AG04450 (cell line): ENCODE measurements around the gene MBD3L5. TPM values are rescaled to one million over a fixed set of nuclear protein-coding genes. Genes with fewer than 3 reads are reported as not detected.

ENCODE experiments used
- CTCF ChIA-PET: fragments of 300-600, 350-600 bp; formaldehyde crosslinking; extraction: SDS; loops from one replicate; lab custom pipeline; 2022; ENCODE audit warnings: antibody characterized with exemption, inconsistent platforms; lab: Charles Lee
- POLR2A ChIA-PET: fragments of 350-600 bp; formaldehyde crosslinking; extraction: SDS; loops from one replicate; lab custom pipeline; 2021; ENCODE audit warnings: antibody characterized with exemption, inconsistent platforms; lab: Yijun Ruan, JAX
- DNase-seq: peaks from one replicate; pipeline ENCODE4 v3.0.0-alpha.2; 2011; ENCODE audit warnings: low read depth, low spot score
- H3K27ac ChIP-seq: one replicate; pipeline ENCODE4 v1.5.1; 2012; ENCODE audit warnings: low read depth, low read length, control low read depth
- H3K27me3 ChIP-seq: one replicate; pipeline ENCODE4 v1.6.0; 2012; ENCODE audit warnings: low read length; ENCODE audit not compliant: control insufficient read depth, insufficient read depth
- H3K4me3 ChIP-seq: 2 replicates; pipeline ENCODE4 v1.5.1; 2011; ENCODE audit warnings: mild to moderate bottlenecking, low read depth, low read length, control low read depth
- H3K9me3 ChIP-seq: 2 replicates; pipeline ENCODE4 v1.5.1; 2012; ENCODE audit warnings: low read length; ENCODE audit not compliant: control insufficient read depth, insufficient read depth
- polyA plus RNA-seq: library from polyadenylated mRNA; depleted of rRNA; stranded (reverse); fragments of >200 nt; gene quantifications from 2 replicates; pipeline ENCODE4 v1.2.3, GENCODE V29; 2011
- TF ChIP-seq, protein P1 (sequence below): IDR thresholded peaks from 2 replicates; pipeline ENCODE4 v1.5.1; 2011; ENCODE audit warnings: low read depth, low read length, control low read depth, inconsistent platforms

The MBD3L5 gene
- polyA plus RNA-seq, 1 experiment: not detected

DNA sequence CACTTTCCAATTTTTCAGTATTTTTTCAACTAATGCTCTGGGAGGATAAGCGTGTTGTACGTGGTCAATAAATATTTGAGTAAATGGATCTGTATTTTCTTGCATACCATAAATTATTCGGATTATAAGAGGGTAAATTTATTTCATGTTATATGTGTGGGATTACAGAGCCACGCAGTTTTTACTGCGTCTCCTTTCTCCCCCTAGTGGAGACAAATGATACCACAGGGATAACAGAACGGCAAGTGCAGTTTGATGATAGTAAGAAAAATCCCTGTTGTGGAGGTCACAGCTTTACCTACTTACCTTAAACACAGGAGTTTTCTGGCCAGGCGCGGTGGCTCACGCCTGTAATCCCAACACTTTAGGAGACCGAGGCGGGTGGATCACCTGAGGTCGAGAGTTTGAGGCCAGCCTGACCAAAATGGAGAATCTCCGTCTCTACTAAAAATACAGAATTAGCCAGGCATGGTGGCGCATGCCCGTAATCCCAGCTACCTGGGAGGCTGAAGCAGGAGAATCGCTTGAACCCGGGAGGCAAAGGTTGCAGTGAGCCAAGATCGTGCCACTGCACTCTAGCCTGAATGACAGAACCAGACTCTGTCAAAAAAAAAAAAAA is 26.0 kb upstream of the MBD3L5 start:
- CTCF ChIA-PET: interaction anchor here (0.6 kb wide), 1 partner anchor 385 kb away, joined by 4 read pairs; no protein-coding TSS in a partner anchor
- TF ChIP-seq, protein P1, sequence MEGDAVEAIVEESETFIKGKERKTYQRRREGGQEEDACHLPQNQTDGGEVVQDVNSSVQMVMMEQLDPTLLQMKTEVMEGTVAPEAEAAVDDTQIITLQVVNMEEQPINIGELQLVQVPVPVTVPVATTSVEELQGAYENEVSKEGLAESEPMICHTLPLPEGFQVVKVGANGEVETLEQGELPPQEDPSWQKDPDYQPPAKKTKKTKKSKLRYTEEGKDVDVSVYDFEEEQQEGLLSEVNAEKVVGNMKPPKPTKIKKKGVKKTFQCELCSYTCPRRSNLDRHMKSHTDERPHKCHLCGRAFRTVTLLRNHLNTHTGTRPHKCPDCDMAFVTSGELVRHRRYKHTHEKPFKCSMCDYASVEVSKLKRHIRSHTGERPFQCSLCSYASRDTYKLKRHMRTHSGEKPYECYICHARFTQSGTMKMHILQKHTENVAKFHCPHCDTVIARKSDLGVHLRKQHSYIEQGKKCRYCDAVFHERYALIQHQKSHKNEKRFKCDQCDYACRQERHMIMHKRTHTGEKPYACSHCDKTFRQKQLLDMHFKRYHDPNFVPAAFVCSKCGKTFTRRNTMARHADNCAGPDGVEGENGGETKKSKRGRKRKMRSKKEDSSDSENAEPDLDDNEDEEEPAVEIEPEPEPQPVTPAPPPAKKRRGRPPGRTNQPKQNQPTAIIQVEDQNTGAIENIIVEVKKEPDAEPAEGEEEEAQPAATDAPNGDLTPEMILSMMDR: peak; percentile 54
- POLR2A ChIA-PET: no interaction called here
- Histone ChIP-seq H3K4me3 (no peak overlapping the region), H3K27ac (no peak overlapping the region), H3K27me3 (no peaks in the 10 kb centered on the region), H3K9me3 (peaks cover 20% of the 10 kb centered on the region)
- no peak for DNase-seq

DNA sequence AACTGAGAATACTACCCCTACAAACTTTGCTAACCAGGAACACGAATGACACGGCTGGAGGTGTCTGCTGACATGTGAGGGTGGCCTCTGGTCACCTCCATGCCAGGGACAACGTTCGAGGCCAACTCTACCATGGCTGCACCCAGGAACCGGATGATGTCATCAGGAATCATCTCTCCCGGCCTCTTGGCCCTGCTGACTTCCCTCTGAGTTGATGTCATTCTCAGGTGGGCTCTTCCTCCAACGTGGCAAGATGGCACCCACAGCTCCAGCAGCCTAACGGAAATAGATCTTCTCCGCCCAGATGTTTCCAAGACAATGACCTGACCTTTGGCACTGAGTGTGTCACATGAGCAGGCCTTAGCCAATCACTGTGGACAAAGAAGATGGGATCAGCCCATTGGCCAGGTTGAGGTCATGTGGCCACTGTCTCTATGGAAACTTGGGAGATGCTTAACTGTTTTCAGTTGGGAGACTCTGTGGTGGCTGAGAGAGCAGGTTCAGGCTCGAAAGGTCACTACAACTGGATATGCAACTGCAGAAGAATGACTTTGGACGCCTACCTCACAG is 24.2 kb upstream of the MBD3L5 start:
- Histone ChIP-seq H3K4me3 (no peak overlapping the region), H3K9me3 (peaks cover 20% of the 10 kb centered on the region), H3K27ac (no peak overlapping the region), H3K27me3 (no peaks in the 10 kb centered on the region)
- TF ChIP-seq, protein P1: no peak
- ChIA-PET POLR2A (no interaction called here), CTCF (no interaction called here)
- DNase-seq: no peak

DNA sequence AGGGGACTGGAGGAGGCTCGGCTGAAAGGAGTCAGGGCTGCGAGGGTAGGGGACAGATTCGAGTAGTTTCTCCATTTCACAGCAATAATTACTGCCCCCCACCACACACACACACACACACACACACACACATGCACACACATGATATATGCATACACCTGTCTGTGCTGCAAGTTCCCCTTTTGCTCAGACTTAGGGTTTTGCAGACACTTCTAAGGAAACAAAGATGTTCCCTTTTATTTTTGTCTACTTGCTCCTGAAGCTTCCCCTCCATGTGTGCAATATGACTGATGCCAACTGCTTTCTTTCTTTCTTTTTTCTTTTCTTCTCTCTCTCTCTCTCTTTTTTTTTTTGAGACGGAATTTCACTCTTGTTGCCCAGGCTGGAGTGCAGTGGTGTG is 22.5 kb upstream of the MBD3L5 start:
- Histone ChIP-seq H3K9me3 (peaks cover 24% of the 10 kb centered on the region), H3K27ac (no peak overlapping the region), H3K4me3 (no peak overlapping the region), H3K27me3 (no peaks in the 10 kb centered on the region)
- CTCF ChIA-PET: no interaction called here
- DNase-seq: no peak
- TF ChIP-seq, protein P1: no peak
- POLR2A ChIA-PET: no interaction called here

DNA sequence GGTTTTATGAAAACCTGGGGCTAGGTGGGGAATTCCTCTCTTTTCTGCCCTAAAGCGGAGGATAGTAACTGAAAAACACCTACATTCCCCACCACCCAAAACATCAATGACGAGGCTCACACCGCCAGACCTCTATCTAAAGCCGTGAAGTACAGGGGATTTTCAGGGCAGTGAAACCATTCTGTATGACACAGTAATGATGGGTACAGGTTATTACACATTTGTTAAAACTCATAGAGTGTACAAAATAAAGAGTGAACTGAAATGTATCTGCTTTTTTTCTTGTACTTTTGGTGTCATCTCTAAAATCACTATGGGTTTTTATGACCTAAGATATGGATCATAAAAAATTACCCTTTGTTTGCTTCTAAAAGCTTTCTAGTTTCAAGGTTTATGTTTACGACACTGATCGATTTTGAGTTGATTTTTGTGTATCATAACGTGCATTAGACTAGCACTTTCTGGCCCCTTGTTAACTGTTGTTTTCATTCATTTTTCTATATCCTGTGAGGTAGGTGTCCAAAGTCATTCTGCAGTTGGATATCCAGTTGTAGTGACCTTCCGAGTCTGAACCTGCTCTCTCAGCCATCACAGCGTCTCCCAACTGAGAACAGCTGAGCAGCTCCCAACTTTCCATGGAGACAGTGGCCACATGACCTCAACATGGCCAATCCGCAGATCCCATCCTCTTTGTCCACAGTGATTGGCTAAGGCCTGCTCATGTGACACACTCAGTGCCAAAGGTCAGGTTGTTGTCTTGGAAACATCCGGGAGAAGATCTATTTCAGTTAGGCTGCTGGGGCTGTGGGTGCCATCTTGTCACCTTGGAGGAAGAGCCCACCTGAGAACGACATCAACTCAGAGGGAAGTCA is 19.4 kb upstream of the MBD3L5 start:
- no peak for DNase-seq
- TF ChIP-seq, protein P1: no peak
- POLR2A ChIA-PET: no interaction called here
- Histone ChIP-seq H3K4me3 (no peak overlapping the region), H3K27ac (no peak overlapping the region), H3K9me3 (peaks cover 16% of the 10 kb centered on the region), H3K27me3 (no peaks in the 10 kb centered on the region)
- CTCF ChIA-PET: no interaction called here

GRCh38 chr19:7013678-7014077 is 16.7 kb upstream of the MBD3L5 start:
- H3K27ac ChIP-seq: no peak overlapping the region
- no peak for DNase-seq
- CTCF ChIA-PET: no interaction called here

More at GRCh38 chr19:7013678-7014077, 16.7 kb upstream of the MBD3L5 start:
- H3K4me3 ChIP-seq: no peak overlapping the region
- peaks cover 25% of the 10 kb centered on the region for H3K9me3 ChIP-seq
- no peaks in the 10 kb centered on the region for H3K27me3 ChIP-seq
- TF ChIP-seq, protein P1: no peak
- POLR2A ChIA-PET: no interaction called here
